Measurements from ENCODE around the gene THUMPD1.
"Not testable (repeated sequence)": the region's sequence is repeated elsewhere in the genome, so short reads cannot be mapped to it uniquely, and the experiment has no call there.

The THUMPD1 gene

DNA sequence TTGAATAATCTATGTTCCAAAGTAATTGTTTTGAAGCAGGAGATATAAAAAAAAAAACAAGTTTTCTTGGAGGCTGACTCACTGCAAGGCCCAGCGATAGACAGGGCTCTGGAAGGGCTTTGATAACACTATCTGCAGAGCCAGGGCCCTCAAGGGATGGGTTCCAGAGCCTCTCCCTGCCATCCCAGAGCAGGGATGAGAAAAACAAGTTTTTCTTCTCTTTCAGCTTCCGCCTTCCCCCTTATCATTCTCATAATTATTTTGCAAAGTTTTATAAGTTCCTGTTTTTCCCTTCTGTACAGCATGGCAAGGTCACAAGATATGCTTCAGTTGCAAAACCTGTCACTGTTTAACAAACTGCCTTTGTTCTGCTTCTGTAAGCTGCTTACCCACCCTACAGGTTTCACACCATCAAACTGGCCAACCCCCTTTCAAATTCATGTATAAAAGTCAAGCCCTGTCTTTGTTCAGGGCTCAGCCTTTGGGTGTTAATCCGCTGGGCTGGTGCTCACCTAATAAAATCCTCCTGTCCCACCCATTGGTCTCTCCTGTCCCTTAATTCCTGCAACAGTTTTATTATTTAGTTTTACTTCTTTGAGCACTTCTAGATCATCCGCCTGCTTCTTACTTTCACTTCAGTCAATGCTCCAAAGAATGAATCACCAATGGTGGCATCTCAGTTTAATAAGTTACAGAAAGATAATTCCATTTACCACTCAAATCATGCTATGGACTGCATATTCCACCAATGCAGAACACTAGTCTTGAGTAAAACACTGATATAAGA is 5.6 kb upstream of the THUMPD1 start:
- peak; percentile 75 for DNase-seq

DNA sequence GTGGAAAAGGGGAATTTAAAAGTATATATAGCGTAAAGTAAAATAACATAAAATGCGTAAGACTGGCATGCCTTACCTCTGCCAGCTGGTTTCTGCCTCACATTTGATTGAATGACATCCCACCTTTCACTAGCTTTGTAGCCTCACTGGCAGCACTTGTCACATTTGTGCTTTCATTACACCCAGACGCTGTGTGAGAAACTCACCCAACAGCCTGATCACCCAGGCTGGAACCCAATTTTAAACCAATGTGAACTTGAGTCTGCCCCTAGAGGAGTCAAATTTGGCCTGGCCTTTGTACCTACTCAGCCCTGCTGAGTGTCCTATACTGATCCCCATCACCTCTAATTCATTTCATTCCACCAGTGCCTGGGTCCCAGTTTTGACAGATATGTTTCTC is 4.8 kb upstream of the THUMPD1 start:
- no peak for DNase-seq

DNA sequence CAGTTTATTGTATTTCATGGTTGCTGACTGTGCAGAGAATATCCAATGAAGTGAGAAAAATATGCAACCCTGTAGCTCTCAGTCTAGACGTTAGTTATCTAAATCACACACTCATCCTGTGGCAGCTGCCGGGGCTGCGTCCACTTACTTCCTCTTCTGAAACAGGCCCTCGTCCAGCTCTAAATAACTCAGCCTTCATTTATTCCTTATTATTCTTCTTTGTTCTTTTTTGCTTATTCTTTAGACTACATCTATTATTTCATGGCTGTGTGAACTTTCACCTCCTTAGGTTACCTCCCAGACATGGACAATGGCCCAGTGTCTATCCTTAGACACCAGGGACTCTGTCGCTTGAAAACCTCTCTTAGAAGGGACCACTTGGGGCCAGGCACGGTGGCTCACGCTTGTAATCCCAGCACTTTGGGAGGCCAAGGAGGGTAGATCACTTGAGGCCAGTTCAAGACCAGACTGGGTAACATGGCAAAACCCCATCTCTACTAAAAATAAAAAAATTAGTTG is 3.4 kb upstream of the THUMPD1 start:
- DNase-seq = peak; percentile 54

DNA sequence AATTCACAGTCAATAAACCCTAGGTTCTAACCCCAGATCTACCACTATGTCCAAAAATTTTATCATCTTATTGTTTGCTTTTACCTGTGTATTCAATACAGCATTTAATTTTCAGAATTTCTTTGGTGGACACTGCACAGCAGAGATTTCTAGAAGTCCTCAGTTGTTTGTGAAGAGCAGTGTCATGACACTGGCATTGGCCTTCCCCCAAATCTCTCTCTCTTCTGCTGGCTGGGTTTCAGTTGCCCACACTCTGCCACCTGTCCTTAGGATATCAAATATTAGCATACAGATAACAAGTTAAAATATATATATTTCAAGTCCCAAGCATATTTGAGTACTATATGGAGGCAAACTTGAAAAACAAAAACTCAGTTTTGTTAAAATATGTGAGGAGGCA is 2.0 kb upstream of the THUMPD1 start:
- DNase-seq = no peak

DNA sequence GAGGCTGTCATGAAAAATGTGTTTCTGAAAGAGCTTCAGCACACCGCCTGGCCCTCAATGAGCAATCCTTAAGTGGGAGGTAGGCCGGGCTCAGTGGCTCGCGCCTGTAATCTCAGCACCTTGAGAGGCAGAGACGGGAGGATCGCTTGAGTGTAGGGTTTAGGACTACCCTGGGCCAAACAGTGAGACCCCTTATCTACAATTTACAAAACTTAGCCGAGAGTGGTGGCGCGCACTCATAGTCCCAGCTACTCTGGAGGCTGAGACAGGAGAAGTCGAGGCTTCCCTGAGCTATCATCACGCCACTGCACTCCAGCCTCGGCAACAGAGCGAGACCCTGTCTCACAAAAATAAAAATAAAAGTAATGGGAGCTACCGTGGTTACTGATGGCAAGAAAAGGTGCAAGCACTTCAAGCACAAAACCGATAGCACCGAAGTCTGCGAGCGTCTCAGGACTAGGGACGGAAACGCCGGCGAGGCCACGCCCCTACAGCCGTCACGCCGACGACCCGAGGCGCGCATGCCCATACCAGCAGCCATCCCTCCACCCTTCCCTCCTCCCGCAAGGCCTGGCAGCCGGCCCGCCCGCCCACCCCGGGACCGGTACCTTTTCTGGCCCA is 607 bp downstream of the THUMPD1 start:
- DNase-seq = peak; percentile 77

DNA sequence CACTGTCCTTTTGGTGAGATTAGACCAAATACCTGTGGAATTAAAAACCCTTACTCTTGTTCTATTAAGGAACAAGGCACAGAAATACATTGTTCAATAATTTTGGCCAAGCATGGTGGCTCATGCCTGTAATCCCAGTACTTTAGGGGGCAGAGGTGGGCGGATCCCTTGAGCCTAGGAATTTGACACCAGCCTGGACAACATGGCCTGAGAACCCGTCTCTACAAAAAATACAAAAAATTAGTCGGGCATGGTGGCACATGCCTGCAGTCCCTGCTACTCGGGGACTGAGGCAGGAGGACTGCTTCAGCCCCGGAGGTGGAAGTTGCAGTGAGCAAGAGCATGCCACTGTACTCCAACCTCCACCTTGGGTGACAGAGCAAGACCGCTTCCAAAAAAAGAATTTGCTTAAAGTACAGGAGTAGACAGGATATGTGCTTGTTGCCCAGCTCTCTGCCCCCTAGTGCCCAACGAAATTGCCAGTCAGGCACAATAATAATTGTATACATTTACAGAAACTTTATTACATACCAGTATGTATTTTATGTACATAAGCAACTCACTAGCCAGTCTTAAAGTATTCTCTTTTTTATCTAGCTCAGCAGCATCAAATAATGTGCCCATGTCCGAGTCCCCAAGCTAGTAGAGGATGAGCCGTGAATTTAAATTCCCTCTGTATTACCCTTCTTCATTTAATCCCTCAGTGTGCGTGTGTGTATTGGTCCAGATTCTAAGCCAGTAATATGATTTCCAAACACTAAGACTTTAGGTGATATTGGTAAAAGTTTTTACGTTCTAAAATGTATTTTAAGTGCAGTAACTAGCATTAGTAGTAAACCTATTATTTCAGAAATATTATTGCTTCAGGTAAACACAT is 1.4 kb downstream of the THUMPD1 start:
- DNase-seq = peak; percentile 44

DNA sequence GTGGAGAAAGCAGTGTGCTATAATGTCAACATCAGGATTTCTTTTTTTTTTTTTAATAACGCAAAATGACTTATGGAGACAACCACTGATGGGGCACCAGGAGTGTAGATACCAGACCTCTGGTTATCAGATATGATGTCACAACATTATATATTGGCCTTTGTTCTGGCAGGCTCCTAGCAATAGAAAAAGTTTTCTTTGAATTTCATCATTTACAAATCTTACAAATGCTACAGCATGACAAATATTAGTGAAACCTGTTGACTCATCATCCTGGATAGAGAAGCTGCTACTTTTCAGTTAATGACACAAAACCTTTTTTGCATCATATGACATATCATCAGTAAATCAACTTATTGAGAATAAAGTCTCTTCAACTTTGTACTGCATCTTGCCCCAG is 6.1 kb downstream of the THUMPD1 start:
- no peak for DNase-seq

DNA sequence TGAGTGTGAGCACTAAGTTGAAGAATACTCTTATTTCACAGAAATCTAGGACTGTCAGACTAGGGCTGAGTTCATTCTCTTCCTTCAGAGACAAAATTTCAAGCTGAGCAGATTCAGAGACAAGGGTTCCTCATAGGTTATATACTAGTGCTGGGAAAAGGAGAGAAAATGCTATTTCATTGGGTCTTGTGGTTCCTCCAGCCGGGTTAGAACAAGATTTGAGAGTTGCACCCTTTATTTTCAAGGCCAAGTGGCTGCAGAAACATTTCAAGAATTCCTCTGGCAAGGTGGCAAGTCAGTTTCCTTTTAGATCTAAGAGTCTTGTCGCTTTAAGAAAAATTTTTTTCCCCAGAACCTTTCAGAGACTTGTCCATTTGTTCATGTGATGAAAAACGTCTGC is 6.8 kb downstream of the THUMPD1 start:
- DNase-seq = no peak

DNA sequence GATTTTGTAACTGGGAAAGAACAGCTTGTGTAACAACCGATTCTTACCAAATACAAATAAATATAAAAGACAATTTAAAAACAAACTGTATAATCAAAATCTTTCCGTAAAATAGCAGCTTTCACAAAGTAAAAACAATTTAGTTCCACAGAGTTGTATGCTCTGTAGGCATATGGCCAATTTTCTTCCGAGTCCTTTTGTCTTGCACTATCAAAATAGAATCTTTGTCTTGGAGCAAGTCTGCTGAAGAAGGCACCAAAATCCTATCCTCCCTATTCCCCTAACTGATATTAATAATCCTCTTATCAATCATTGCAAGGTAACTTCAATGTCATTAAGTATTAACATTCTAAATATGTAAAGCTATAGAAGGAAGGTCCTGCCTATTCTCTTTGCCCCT is 7.6 kb downstream of the THUMPD1 start:
- DNase-seq = no peak

DNA sequence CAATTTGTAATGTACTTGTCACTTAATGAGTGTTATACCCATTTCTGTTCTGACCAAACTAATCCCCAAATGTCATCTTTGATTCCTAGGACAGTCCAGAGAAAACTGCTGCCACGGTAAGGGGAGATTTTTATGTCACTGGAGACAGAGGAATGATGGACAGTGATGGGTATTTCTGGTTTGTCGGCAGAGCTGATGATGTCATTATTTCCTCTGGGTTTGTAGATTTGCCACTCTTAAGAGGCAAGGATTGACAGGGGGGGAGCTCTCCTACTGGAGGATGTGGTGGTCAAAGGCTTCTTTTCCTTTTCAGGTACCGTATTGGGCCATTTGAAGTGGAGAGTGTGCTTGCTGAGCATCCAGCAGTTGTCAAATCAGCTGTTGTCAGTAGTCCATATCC is 12.5 kb downstream of the THUMPD1 start:
- DNase-seq = no peak

DNA sequence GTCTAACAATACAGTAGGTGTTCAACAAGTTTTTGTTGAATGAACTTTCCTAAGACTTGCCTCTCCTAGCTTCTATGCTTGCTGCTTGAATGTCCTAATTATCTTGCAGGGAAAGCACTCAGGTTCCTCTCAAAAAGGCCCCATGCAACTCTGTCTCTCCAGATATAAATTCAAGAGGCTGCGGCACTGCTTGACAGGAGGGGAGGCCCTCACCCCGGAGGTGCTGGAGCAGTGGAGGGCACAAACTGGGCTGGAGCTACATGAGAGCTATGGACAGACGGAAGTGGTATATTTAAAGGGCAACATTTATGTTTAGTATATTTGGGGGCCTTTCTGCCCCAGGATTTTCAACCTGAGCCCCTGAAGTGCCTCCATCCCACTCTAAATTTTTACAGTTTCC is 14.4 kb downstream of the THUMPD1 start:
- DNase-seq = no peak

DNA sequence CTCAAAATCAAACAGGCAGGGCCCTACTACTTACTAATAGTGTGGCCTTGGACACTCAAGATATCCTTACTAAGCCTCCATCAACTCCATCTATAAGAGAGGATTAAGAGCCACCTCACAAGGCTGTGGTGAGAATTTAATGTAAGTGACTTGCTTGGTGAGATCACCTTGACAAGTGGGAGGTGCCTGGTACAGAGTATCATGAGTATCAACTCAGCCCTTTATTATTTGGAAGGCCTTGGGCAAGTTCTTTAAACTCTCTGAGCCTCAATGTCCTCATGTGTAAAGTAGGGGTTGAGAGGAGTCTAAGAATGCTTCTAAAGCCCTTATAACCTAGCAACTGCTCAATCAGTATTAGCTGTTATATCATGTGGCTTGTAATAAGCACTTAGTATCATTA is 15.0 kb downstream of the THUMPD1 start:
- no peak for DNase-seq

DNA sequence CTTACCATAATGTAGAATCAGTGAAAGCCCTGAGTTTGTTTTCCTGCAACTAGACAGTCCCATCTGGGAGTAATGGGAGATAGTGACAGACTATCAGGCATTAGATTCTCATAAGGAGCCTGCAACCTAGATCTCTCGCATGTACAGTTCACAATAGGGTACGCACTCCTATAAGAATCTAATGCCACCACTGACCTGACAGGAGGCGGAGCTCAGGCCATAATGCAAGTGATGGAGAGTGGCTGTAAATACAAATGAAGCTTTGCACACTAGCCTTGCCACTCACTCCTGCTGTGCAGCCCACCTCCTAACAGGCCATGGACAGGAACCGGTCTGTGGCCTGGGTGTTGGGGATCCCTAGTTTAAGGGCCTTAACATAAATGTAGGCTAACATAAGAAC is 21.4 kb downstream of the THUMPD1 start:
- DNase-seq = no peak

DNA sequence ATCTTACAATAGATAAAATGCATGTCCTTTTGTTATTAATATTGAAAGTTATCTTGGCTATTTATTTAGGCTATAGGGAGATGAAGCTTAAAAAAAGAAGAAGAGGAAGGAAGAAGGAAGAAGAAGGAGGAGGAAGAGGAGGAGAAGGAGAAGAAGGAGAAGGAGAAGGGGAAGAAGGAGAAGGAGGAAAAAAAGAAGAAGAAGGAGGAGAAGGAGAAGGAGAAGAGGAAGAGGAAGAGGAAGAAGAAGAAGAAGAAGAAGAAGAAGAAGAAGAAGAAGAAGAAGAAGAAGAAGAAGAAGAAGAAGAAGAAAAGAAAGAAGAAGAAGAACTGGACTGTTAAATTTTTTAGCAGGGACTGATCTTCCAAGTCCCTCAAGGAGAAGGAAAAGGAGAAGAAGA is 23.9 kb downstream of the THUMPD1 start:
- DNase-seq = not testable (repeated sequence)

DNA sequence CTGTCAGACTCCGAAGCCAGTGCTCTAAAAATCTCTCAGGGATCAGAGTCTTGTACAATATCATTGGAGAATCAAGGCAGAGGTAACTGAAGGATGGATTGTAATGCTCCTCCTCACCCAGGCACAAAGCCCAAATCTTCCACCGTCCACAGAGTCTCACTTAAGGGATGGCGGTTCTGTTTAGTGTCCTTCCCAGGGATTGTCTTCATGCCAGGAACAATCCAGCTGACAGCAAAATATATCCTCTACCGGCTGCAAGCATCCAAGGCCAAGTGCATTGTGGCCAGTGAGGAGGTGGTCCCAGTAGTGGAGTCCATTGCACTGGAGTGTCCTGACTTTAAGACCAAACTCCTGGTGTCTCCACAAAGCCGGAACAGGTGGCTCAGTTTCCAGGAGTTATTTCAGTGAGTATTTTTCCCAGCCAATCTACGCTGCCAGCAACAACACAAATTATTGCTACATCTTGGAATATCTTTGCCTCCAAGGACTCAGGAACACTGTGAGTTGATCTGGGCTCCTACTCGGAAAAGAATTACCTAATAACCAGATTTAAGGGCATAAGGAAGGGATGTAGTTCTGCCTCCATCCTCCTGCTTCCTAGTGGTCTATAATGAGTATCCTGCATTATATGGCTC is 30.2 kb downstream of the THUMPD1 start:
- DNase-seq = no peak

DNA sequence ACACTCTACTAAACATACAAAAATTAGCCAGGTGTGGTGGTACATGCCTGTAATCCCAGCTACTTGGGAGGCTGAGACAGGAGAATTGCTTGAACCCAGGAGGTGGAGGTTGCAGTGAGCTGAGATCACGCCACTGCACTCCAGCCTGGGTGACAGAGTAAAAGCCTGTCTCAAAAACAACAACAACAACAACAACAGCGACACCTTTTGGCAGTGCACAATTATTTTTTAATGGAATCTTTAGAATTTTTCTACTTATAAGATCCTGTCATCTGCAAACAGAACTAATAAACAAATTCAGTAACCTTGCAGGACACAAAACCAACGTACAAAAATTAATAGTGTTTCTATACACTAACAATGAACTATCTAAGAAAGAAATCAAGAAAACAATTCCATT is 33.5 kb downstream of the THUMPD1 start:
- peak; percentile 15 for DNase-seq

DNA sequence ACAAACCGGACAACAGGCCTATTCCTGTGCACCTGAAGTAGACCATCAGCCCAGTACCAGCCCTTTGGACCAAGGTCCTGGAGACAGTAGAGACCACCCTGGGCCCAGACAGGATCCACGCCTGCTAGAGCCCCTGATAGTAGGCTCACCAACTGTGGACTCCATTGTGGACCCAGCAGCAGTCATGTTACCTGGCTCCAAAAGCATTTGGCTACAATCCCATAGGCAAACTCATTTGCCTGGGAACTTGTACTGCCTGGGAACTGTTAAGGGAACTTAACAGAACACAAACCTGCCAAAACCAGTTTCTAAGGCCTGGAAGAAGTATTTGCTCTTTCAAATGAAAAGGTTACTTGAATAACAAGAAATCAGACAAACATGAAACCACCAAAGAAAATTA is 34.2 kb downstream of the THUMPD1 start:
- no peak for DNase-seq

DNA sequence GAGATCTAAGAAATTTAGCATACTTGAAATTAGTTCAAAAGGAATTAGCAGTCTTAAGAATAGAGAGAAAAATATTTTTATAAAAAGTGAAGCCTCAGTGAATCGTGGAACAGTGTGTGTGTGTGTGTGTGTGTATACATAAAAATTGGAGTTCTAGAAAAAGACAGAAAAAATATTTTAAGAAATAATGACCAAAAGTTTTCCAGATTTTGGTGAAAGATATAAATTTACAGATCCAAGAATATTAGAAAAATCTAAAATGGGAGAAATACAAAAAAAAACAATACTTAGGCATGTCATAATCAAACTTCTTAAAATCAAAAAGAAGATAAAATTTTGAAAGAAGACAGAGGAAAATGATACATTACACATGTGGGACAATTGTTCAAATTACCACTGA is 35.6 kb downstream of the THUMPD1 start:
- not testable (repeated sequence) for DNase-seq

DNA sequence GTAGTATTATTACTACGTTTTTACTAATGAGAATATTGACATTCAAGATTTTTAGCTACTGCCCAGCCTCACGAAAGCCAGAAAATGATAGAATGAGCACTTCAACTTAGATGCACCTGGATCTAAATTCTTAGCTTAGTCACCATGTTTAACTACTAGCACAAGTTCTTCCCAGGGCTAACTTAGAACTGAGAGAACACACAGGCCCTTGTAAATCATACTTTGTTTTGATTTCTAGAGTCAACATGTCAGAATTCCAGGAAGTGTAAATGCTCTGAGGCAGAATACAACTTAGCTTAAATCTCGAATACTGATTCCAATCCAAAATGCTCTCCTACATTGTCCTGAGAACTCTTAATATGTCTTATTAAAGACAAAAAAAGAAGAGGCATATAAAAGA is 37.3 kb downstream of the THUMPD1 start:
- DNase-seq = no peak

DNA sequence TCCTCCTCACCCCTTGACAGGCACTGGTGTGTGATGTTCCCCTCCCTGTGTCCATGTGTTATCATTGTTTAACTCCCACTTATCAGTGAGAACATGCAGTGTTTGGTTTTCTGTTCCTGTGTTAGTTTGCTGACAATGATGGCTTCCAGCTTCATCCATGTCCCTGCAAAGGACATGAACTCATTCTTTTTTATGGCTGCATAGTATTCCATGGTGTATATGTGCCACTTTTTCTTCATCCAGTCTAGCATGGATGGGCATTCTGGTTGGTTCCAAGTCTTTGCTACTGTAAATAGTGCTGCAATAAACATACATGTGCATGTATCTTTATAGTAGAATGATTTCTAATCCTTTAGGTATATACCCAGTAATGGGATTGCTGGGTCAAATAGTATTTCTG is 39.9 kb downstream of the THUMPD1 start:
- DNase-seq = not testable (repeated sequence)

DNA sequence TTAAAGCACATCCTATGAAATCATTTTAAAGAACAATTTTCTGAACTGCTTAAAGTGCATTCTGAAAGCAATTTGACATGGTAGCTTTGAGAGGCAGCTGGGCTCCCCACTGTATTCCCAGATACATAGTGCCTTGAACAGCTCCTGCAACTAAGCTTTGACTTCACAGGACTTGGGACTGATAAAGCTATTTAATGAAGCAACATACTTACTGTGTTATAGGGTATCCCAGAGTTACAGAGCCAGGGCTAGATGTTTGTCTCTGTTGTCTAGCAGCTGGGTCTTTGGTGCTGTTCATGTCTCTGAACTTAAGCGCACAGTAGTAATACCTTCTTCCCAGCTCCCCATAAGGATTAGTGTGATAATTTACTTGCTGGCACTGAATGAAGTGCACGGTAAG is 45.0 kb downstream of the THUMPD1 start:
- DNase-seq = no peak

DNA sequence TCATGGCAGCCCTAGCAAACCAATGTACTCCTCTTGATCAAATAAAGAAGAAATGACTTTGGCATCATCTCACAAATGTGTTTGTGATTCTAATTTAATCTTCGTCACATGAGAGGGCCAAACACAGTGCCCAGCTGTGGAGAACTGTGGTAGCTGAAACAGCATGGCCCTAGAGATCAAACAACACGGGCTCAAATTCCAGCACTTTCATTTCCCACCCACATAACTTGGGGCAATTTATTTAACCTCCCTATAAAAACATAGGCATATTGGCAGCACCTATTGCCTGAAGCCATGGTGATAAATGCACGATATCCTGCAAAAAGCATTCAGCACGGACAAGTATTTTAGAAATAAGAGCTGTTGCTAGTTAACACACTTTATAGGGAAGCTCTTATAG is 46.6 kb downstream of the THUMPD1 start:
- DNase-seq = no peak

DNA sequence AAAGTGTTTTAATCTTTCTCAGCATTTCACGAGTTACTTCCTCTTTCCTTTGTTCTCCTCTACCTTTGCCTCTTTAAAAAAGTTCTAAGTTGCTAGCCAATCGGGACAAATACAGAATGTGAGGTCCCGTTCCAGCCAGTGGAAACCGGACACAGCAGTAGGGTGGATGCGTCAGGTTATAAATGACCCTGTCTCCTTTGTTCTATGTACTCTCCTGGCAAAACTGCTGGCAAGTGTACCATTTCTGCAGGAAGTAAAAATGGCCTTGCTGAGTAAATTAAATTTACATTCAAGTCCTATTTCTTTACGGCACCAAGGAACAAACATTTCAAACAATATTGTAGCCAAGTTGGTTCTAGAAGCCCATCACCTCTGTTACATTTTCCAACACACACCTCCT is 47.5 kb downstream of the THUMPD1 start:
- peak; percentile 30 for DNase-seq

All from MV-4-11 (cell line).